Measurements from ENCODE around the gene FUNDC2. TPM values are rescaled to one million over a fixed set of nuclear protein-coding genes. Genes with fewer than 3 reads are reported as not detected.

The FUNDC2 gene
- total and polyA plus RNA-seq, 10 of the 15 experiments (the other 5 are each of a cell fraction or from before 2014, with no cell fraction given): 70.5 to 353 (median 165) TPM

GRCh38 chrX:155052738-155053498 is 26.3 kb downstream of the FUNDC2 start:
- no peak overlapping the region for H3K9ac ChIP-seq (ENCODE audit: control insufficient read depth, insufficient read depth, low read length)
- no peak overlapping the region for H2AFZ ChIP-seq (ENCODE audit: control insufficient read depth, low read depth, low read length)
- RAD21 ChIA-PET (ENCODE audit: unreplicated experiment): no interaction called here
- no peak for FAIRE-seq
- H3K4me3 ChIP-seq: no peak overlapping the region
- DNase-seq (ENCODE audit: low read depth, low spot score): no peak
- H3K27ac ChIP-seq (ENCODE audit: control insufficient read depth, insufficient read depth): no peak overlapping the region
- H3K9me3 ChIP-seq (replicated peaks; ENCODE audit: control insufficient read depth, insufficient read depth, low read length): no peaks in the 10 kb centered on the region
- POLR2A ChIA-PET: no interaction called here
- SMC1A ChIA-PET (ENCODE audit: uncharacterized antibody, unreplicated experiment): no interaction called here
- 58% methylated on average over 5 of the region's 5 CpGs for WGBS (ENCODE audit: insufficient coverage, insufficient replicate concordance, low lambda C conversion rate, missing lambda C conversion rate)
- H3K4me1 ChIP-seq (ENCODE audit: control insufficient read depth, insufficient read depth, low read length): no peaks in the 10 kb centered on the region; the same call in 1 of the 2 replicates
- CTCF ChIA-PET: no interaction called here
- no peaks in the 10 kb centered on the region for H4K20me1 ChIP-seq (ENCODE audit: control insufficient read depth, insufficient read depth)
- no peak overlapping the region for H3K4me2 ChIP-seq (ENCODE audit: control insufficient read depth, insufficient read depth)
- in situ Hi-C loops (cut with MboI): no loop called here
- intact Hi-C loops (cut with micrococcal nuclease; ENCODE audit: unreplicated experiment): no loop called here
- H3K79me2 ChIP-seq (ENCODE audit: control insufficient read depth, insufficient read depth, low read length): no peaks in the 10 kb centered on the region
- no peak for TF ChIP-seq CTCF (IDR thresholded peaks at IDR 0.05 in 2 of 3, conservative IDR thresholded peaks at IDR 0.05 in 1 of 3; ENCODE audit: control insufficient read depth in 2 of 3, extremely low read depth in 1 of 3, insufficient read depth in 1 of 3, low read depth in 3 of 3, low read length in 3 of 3)
- no peak for TF ChIP-seq RFX5 (IDR thresholded peaks at IDR 0.05; ENCODE audit: low read depth, low read length)
- TF ChIP-seq NRF1 (conservative IDR thresholded peaks at IDR 0.05; ENCODE audit: low read depth, low read length): no peak
- TF ChIP-seq, protein P1, sequence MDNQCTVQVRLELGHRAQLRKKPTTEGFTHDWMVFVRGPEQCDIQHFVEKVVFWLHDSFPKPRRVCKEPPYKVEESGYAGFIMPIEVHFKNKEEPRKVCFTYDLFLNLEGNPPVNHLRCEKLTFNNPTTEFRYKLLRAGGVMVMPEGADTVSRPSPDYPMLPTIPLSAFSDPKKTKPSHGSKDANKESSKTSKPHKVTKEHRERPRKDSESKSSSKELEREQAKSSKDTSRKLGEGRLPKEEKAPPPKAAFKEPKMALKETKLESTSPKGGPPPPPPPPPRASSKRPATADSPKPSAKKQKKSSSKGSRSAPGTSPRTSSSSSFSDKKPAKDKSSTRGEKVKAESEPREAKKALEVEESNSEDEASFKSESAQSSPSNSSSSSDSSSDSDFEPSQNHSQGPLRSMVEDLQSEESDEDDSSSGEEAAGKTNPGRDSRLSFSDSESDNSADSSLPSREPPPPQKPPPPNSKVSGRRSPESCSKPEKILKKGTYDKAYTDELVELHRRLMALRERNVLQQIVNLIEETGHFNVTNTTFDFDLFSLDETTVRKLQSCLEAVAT (IDR thresholded peaks at IDR 0.05): no peak
- no peak for TF ChIP-seq NFIC (IDR thresholded peaks at IDR 0.05; ENCODE audit: low read depth, low read length)
- no peak for TF ChIP-seq KLF5 (IDR thresholded peaks at IDR 0.05; ENCODE audit: partially characterized antibody)
- TF ChIP-seq, protein P2, sequence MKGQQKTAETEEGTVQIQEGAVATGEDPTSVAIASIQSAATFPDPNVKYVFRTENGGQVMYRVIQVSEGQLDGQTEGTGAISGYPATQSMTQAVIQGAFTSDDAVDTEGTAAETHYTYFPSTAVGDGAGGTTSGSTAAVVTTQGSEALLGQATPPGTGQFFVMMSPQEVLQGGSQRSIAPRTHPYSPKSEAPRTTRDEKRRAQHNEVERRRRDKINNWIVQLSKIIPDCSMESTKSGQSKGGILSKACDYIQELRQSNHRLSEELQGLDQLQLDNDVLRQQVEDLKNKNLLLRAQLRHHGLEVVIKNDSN (IDR thresholded peaks at IDR 0.05; ENCODE audit: borderline replicate concordance, extremely low read length, insufficient read depth, low read depth, low read length): no peak
- no peak for TF ChIP-seq CEBPB (IDR thresholded peaks at IDR 0.05; ENCODE audit: borderline replicate concordance in 1 of 2, low read depth in 2 of 2, low read length in 2 of 2)
- no peak for TF ChIP-seq ZZZ3 (IDR thresholded peaks at IDR 0.05; ENCODE audit: control insufficient read depth, insufficient read length, low read depth)
- no peak for TF ChIP-seq ZNF592 (IDR thresholded peaks at IDR 0.05)
- no peak for TF ChIP-seq HDAC2 (IDR thresholded peaks at IDR 0.05)
- H3K27me3 ChIP-seq (replicated peaks in 1 of 2; ENCODE audit: control insufficient read depth in 2 of 2, insufficient read depth in 2 of 2, low read length in 1 of 2): no peaks in the 10 kb centered on the region
- BruUV-seq (replicated peaks): no TSS peak
- ATAC-seq: no peak
- H3K36me3 ChIP-seq (ENCODE audit: control insufficient read depth in 2 of 2, insufficient read depth in 2 of 2, low read length in 1 of 2): no peaks in the 10 kb centered on the region; a peak in 2 of 4 replicates
